Skeletal muscle satellite cell (primary cell): ENCODE data around the gene GRK5. TPM values are rescaled to one million over a fixed set of nuclear protein-coding genes. Genes with fewer than 3 reads are reported as not detected.

Experiments used
- H3K27me3 ChIP-seq: 2 replicates; pipeline ENCODE4 v1.7.0; 2013; ENCODE audit warnings: low read length; ENCODE audit not compliant: control insufficient read depth, insufficient read depth
- H3K36me3 ChIP-seq: 2 replicates; pipeline ENCODE4 v1.7.0; 2013; ENCODE audit warnings: mild to moderate bottlenecking, control low read depth, low read length; ENCODE audit not compliant: insufficient read depth
- H3K4me1 ChIP-seq: 2 replicates; pipeline ENCODE4 v1.7.0; 2013; ENCODE audit warnings: low read length; ENCODE audit not compliant: control insufficient read depth, insufficient read depth
- H3K4me2 ChIP-seq: 2 replicates; pipeline ENCODE4 v1.7.0; 2013; ENCODE audit warnings: mild to moderate bottlenecking, low read length
- H3K4me3 ChIP-seq: 2 replicates; pipeline ENCODE4 v1.7.0; 2013; ENCODE audit warnings: low read length
- H3K9ac ChIP-seq: 2 replicates; pipeline ENCODE4 v1.7.0; 2013; ENCODE audit warnings: mild to moderate bottlenecking, low read depth, low read length, moderate library complexity
- H3K9me3 ChIP-seq: replicated peaks from 2 replicates; pipeline ENCODE4 v1.7.0; 2013; ENCODE audit warnings: mild to moderate bottlenecking, control low read depth, low read length
- total RNA-seq: library from RNA; depleted of rRNA; stranded (reverse); fragments of >200 nt; gene quantifications from 2 replicates; pipeline ENCODE4 v1.2.3, GENCODE V29; 2012; rRNA removed

GRK5 gene
- 5.1 and 6.8 TPM in 2 replicates for total RNA-seq

DNA sequence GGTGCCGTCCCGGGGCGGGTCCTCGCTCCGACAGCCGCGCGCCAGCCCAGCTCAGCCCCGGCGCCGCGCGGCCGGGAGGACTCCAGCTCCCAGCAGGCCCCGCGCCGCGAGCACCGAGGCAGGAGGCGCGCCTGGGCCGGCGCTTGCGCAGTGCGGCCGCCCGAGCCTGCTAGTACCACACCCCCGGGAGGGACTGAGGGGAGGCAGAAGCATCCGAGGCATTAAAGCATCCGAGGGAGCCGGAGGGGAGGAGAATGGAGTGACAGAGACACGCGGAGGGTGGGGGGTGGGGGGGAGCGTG, at the start of gene GRK5:
GRK5 (plus strand) TSS at position 206 of the 301 bp plus-strand sequence. CDS start 347 bp downstream, outside the sequence.
- Histone ChIP-seq H3K27me3 (no peaks in the 10 kb centered on the region), H3K9ac (peak within 1 kb of the TSS; percentile 82), H3K9me3 (no peaks in the 10 kb centered on the region), H3K4me2 (peak within 1 kb of the TSS; percentile 93), H3K4me3 (peak within 1 kb of the TSS; percentile 77), H3K4me1 (peaks cover 34% of the 10 kb centered on the region), H3K36me3 (no peaks in the 10 kb centered on the region)

DNA sequence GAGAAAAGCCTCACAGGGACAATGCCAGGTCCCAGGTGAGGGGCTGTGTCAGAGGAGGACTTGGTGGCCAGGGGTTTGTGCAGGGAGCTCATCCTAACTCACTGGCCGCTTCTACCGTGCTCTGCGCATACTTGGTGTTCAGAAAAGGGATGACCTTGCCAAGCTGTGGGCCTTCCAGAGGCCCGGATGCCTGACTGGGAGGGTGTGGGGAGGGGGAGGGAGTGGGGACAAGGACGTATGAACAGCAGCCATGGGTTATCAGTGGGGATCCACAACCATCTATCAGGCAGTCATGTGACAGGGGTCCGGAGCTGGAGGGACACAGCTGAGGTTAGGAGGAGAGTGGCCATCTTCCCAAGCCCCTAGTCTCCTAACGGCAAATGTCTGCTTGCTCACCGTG, 48.0 kb upstream of the GRK5 start:
- peaks cover 21% of the 10 kb centered on the region for H3K36me3 ChIP-seq
- H3K9me3 ChIP-seq, result no peaks in the 10 kb centered on the region
- H3K9ac ChIP-seq, result no peak overlapping the region
- no peak overlapping the region for H3K4me2 ChIP-seq
- H3K4me1 ChIP-seq, result peaks cover 8% of the 10 kb centered on the region
- no peaks in the 10 kb centered on the region for H3K27me3 ChIP-seq
- no peak overlapping the region for H3K4me3 ChIP-seq

- no peak overlapping the region for H3K4me3 ChIP-seq
- H3K36me3 ChIP-seq, result peaks cover 10% of the 10 kb centered on the region
Observed at GRCh38 chr10:119161680-119162451, 45.5 kb upstream of the GRK5 start.

DNA sequence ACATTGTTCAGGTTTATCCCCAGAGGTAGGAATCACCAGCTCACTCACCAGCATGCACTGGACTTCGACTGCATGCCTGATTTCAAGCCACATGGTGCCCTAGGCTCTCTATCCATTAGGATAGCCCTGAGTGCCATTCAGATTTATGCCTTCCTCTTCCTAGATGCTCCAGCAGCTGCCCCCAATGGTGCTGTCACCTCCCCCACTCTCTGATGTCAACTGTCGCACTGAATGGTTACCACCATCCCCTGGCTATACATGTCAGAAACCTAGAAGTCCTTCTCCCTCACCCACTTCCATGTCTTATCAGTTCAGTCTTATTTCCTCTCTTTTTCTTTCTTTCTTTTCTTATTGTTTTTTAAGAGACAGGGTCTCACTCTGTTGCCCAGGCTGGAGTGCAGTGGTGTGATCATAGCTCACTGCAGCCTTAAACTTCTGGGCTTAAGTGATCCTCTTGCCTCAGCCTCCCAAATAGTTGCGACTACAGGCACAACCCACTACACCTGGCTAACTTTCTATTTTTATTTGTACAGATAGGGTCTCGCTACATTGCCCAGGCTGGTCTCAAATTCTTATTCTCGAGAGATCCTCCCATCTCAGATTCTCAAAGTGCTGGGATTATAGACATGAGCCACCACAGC, 44.8 kb upstream of the GRK5 start:
- Histone ChIP-seq H3K27me3 (no peaks in the 10 kb centered on the region), H3K36me3 (peaks cover 17% of the 10 kb centered on the region), H3K4me3 (no peak overlapping the region), H3K9ac (no peak overlapping the region), H3K4me2 (no peak overlapping the region), H3K9me3 (no peaks in the 10 kb centered on the region), H3K4me1 (peaks cover 20% of the 10 kb centered on the region)

More at GRCh38 chr10:119161680-119162451, 45.5 kb upstream of the GRK5 start:
- Histone ChIP-seq H3K9me3 (no peaks in the 10 kb centered on the region), H3K4me2 (no peak overlapping the region), H3K27me3 (no peaks in the 10 kb centered on the region), H3K9ac (no peak overlapping the region), H3K4me1 (peaks cover 20% of the 10 kb centered on the region)

GRCh38 chr10:119165171-119166117, 41.9 kb upstream of the GRK5 start, which contains the start of gene SFXN4:
TSS of gene SFXN4 (minus strand) at chr10:119165714. CDS start at chr10:119165647, 67 bp downstream.
- H3K36me3 ChIP-seq, result peaks cover 32% of the 10 kb centered on the region
- H3K9me3 ChIP-seq, result no peaks in the 10 kb centered on the region
- H3K4me1 ChIP-seq, result peaks cover 20% of the 10 kb centered on the region
- no peaks in the 10 kb centered on the region for H3K27me3 ChIP-seq
- peak within 1 kb of the TSS; percentile 82 for H3K4me3 ChIP-seq
- H3K9ac ChIP-seq, result peak within 1 kb of the TSS; percentile 85
- H3K4me2 ChIP-seq, result peak within 1 kb of the TSS; percentile 98

- Histone ChIP-seq H3K4me2 (peak overlapping the region; percentile 98), H3K4me1 (peaks cover 20% of the 10 kb centered on the region), H3K36me3 (peaks cover 33% of the 10 kb centered on the region), H3K4me3 (peak overlapping the region; percentile 82), H3K9me3 (no peaks in the 10 kb centered on the region), H3K27me3 (no peaks in the 10 kb centered on the region), H3K9ac (peak overlapping the region; percentile 85)
Observed at GRCh38 chr10:119166118-119166500, 41.3 kb upstream of the GRK5 start.

DNA sequence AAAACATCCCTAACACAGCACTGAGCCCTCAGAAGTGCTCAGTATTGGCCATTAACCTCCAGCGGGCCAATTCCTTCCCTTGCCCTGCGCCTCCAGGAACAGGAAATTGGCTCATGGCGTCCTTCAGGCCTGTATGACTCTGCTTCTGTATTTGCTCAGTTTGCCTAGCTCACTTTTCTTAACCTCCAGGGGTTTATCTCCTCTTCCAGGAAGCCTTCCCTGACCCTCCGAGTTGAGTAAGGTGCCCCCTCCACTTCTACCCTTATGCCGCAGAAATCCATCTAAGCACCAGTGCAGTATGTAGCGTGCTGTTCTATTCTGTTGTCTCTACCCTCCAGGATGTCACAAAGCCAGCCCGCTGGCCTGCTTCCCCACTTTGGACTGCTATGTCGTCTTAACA, 40.8 kb upstream of the GRK5 start:
- peak overlapping the region; percentile 98 for H3K4me2 ChIP-seq
- peaks cover 18% of the 10 kb centered on the region for H3K4me1 ChIP-seq
- H3K36me3 ChIP-seq, result peaks cover 38% of the 10 kb centered on the region
- H3K9me3 ChIP-seq, result no peaks in the 10 kb centered on the region
- no peak overlapping the region for H3K9ac ChIP-seq
- no peak overlapping the region for H3K4me3 ChIP-seq
- no peaks in the 10 kb centered on the region for H3K27me3 ChIP-seq

GRCh38 chr10:119167041-119167440, 40.3 kb upstream of the GRK5 start:
- H3K4me1 ChIP-seq, result peaks cover 14% of the 10 kb centered on the region
- H3K27me3 ChIP-seq, result no peaks in the 10 kb centered on the region
- H3K36me3 ChIP-seq, result peaks cover 42% of the 10 kb centered on the region
- no peak overlapping the region for H3K4me2 ChIP-seq
- H3K4me3 ChIP-seq, result no peak overlapping the region
- H3K9me3 ChIP-seq, result no peaks in the 10 kb centered on the region
- no peak overlapping the region for H3K9ac ChIP-seq

DNA sequence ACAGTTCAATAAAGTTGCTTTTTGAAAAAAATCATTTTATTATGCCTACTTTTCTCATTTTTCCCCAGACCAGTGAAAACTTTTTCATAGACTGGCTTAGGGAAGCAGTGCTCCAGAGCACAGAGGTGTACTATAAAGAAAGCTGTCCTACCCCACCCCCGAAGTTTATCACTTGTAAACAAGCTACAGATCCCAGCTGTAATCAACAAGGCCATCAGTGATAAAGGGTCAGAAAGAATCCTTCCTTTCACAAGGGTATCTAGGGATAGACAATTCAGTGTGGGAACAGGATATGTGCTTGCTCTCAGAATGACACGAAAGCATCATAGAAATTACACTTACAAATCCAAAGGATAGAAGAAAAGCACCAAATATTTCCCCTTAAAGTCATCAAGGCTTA, 33.3 kb upstream of the GRK5 start:
- Histone ChIP-seq H3K36me3 (peaks cover 51% of the 10 kb centered on the region), H3K4me1 (peaks cover 26% of the 10 kb centered on the region), H3K9ac (no peak overlapping the region), H3K9me3 (no peaks in the 10 kb centered on the region), H3K4me3 (no peak overlapping the region), H3K27me3 (no peaks in the 10 kb centered on the region), H3K4me2 (no peak overlapping the region)

- Histone ChIP-seq H3K4me1 (peaks cover 29% of the 10 kb centered on the region), H3K27me3 (no peaks in the 10 kb centered on the region), H3K4me2 (peak overlapping the region; percentile 93), H3K9ac (peak overlapping the region; percentile 3), H3K4me3 (no peak overlapping the region), H3K9me3 (no peaks in the 10 kb centered on the region), H3K36me3 (peaks cover 36% of the 10 kb centered on the region)
Observed at GRCh38 chr10:119176166-119176565, 31.2 kb upstream of the GRK5 start.

DNA sequence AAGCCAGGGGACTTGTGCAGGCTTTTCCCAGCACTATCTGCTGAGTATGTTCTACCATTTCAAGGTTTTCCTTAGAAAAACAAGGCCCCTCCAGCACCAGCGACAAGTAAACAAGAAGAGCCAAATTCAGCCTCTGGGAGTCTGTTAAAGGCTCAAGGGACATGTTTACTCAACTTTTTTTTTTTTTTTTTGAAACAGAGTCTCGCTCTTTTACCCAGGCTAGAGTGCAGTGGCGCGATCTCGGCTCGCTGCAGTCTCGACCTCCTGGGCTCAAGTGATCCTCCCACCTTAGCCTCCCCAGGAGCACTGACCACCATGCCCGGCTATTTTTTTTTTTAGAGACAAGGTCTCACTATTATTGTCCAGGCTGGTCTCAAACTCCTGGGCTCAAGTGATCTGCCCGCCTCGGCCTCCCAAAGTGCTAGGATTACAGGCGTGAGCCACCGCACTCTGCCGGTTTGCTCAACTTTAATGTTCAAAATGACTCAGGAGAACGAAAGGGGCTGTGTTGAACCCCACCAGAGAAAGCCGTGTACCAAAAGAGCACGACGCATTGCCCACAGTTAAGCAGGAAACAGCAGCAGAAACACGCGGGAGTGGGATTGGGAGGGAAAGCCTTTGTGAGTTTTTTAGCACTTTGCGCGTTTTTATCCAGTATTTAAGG, 29.5 kb upstream of the GRK5 start:
- H3K27me3 ChIP-seq, result no peaks in the 10 kb centered on the region
- peaks cover 25% of the 10 kb centered on the region for H3K4me1 ChIP-seq
- no peaks in the 10 kb centered on the region for H3K9me3 ChIP-seq
- peak overlapping the region; percentile 93 for H3K4me2 ChIP-seq
- peak overlapping the region; percentile 97 for H3K9ac ChIP-seq
- peaks cover 22% of the 10 kb centered on the region for H3K36me3 ChIP-seq
- peak overlapping the region; percentile 97 for H3K4me3 ChIP-seq
